ENCODE results near the gene CHRNG. TPM values are rescaled to one million over a fixed set of nuclear protein-coding genes. Genes with fewer than 3 reads are reported as not detected.

The CHRNG gene
- total RNA-seq, 1 donor from 2014 or later = not detected

DNA sequence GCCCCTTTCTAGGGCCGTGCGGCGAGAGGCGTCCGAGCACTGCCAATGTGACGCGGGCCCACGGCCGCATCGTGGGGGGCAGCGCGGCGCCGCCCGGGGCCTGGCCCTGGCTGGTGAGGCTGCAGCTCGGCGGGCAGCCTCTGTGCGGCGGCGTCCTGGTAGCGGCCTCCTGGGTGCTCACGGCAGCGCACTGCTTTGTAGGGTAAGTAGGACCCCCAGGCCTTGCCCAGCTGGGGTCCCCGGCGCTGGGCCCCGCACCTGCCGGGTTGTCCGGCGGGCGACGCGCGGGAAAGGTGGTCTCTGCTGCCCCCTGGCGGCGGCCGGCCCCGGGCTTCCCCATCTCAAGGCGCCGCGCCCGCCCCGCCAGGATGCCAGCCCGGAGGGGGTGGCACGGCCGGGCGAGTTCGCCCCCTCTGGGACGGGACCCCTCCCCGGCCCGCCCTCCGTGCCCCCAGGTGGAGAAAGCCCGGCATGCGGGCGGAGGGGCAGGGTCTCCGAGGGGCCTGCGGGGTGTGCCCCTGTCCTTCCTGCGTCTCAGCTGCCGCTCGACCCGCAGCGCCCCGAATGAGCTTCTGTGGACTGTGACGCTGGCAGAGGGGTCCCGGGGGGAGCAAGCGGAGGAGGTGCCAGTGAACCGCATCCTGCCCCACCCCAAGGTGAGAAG, 17.4 kb upstream of the CHRNG start:
- Mint-ChIP-seq H3K27me3 (peaks cover 48% of the 10 kb centered on the region), H3K27ac (no peak overlapping the region), H3K4me1 (ENCODE audit: low read depth) (peaks cover 1% of the 10 kb centered on the region), H3K36me3 (ENCODE audit: insufficient read depth) (no peaks in the 10 kb centered on the region), H3K9me3 (ENCODE audit: low read depth) (no peaks in the 10 kb centered on the region), H3K4me3 (ENCODE audit: low read depth) (no peak overlapping the region)
- peak; percentile 71 for DNase-seq (ENCODE audit: low spot score, unreplicated experiment)
- TF ChIP-seq, protein P1, sequence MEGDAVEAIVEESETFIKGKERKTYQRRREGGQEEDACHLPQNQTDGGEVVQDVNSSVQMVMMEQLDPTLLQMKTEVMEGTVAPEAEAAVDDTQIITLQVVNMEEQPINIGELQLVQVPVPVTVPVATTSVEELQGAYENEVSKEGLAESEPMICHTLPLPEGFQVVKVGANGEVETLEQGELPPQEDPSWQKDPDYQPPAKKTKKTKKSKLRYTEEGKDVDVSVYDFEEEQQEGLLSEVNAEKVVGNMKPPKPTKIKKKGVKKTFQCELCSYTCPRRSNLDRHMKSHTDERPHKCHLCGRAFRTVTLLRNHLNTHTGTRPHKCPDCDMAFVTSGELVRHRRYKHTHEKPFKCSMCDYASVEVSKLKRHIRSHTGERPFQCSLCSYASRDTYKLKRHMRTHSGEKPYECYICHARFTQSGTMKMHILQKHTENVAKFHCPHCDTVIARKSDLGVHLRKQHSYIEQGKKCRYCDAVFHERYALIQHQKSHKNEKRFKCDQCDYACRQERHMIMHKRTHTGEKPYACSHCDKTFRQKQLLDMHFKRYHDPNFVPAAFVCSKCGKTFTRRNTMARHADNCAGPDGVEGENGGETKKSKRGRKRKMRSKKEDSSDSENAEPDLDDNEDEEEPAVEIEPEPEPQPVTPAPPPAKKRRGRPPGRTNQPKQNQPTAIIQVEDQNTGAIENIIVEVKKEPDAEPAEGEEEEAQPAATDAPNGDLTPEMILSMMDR (IDR thresholded peaks at IDR 0.05; ENCODE audit: unreplicated experiment) = peak; percentile 96

DNA sequence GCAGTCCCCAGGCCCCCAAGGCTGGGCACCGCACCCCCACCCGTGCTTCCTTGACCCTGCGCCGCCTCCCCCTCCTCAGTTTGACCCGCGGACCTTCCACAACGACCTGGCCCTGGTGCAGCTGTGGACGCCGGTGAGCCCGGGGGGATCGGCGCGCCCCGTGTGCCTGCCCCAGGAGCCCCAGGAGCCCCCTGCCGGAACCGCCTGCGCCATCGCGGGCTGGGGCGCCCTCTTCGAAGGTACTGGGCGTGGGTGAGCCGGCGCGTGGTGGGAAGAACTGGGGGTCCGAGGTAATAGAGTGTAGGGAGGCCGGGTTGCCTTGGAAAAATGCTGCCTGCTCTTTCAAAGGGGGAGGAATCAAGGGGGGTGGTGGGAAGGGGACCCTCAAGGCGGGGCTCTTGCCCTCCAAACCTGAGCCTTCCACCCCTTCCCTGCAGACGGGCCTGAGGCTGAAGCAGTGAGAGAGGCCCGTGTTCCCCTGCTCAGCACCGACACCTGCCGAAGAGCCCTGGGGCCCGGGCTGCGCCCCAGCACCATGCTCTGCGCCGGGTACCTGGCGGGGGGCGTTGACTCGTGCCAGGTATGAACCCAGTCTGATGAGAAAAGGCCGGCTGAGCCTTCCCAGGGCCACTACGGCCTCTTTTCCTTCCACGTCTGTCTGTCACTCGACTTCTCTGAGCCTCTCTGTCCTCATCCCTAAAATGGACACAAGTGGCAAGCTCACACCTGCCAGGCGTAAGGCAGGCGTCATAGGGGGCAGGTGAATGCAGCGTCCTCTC, 16.7 kb upstream of the CHRNG start:
- no peak overlapping the region for H3K4me3 Mint-ChIP-seq (ENCODE audit: low read depth)
- H3K27ac Mint-ChIP-seq = no peak overlapping the region
- H3K4me1 Mint-ChIP-seq (ENCODE audit: low read depth) = peaks cover 1% of the 10 kb centered on the region
- H3K36me3 Mint-ChIP-seq (ENCODE audit: insufficient read depth) = no peaks in the 10 kb centered on the region
- no peaks in the 10 kb centered on the region for H3K9me3 Mint-ChIP-seq (ENCODE audit: low read depth)
- H3K27me3 Mint-ChIP-seq = peaks cover 51% of the 10 kb centered on the region
- TF ChIP-seq, protein P1 (IDR thresholded peaks at IDR 0.05; ENCODE audit: unreplicated experiment) = no peak
- no peak for DNase-seq (ENCODE audit: low spot score, unreplicated experiment)

DNA sequence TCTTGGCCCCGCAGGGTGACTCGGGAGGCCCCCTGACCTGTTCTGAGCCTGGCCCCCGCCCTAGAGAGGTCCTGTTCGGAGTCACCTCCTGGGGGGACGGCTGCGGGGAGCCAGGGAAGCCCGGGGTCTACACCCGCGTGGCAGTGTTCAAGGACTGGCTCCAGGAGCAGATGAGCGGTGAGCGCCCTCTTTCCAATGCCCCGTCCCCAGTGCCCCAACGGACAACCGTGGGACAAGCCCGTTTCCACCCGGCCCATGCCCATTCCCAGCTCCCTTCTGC, 16.1 kb upstream of the CHRNG start:
- DNase-seq (ENCODE audit: low spot score, unreplicated experiment) = no peak
- Mint-ChIP-seq H3K27ac (no peak overlapping the region), H3K4me1 (ENCODE audit: low read depth) (peaks cover 1% of the 10 kb centered on the region), H3K9me3 (ENCODE audit: low read depth) (no peaks in the 10 kb centered on the region), H3K27me3 (peaks cover 51% of the 10 kb centered on the region), H3K4me3 (ENCODE audit: low read depth) (peak overlapping the region; percentile 11), H3K36me3 (ENCODE audit: insufficient read depth) (no peaks in the 10 kb centered on the region)
- TF ChIP-seq, protein P1 (IDR thresholded peaks at IDR 0.05; ENCODE audit: unreplicated experiment) = no peak

DNA sequence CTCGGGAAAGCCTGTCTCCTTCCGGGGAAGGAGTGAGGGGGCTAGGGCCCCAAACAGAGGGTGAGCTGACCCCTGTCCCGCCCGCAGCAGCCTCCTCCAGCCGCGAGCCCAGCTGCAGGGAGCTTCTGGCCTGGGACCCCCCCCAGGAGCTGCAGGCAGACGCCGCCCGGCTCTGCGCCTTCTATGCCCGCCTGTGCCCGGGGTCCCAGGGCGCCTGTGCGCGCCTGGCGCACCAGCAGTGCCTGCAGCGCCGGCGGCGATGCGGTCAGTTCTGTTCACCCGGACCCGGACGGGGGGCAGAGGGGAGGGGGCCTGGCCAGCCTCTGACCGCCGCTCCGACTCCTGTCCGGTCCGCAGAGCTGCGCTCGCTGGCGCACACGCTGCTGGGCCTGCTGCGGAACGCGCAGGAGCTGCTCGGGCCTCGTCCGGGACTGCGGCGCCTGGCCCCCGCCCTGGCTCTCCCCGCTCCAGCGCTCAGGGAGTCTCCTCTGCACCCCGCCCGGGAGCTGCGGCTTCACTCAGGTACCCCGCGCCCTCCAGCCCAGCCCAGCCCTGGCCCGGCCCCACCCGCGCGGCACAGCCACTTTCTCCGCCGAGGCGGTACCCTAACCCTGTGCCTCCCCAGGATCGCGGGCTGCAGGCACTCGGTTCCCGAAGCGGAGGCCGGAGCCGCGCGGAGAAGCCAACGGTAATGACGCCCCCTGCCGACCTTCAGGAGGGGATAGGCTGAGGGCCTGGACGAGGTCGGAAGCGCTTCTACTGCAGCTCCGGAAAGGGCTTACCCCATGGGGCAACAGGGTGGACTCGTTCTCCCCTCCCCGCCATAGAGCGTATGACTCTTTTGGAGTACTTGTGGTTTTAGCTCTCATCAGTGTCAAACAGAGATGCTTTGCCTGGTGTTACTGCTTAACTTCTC, 15.6 kb upstream of the CHRNG start:
- H3K27ac Mint-ChIP-seq = no peak overlapping the region

More for the DNA sequence above, 15.6 kb upstream of the CHRNG start:
- H3K36me3 Mint-ChIP-seq (ENCODE audit: insufficient read depth) = no peaks in the 10 kb centered on the region
- H3K4me1 Mint-ChIP-seq (ENCODE audit: low read depth) = peaks cover 1% of the 10 kb centered on the region
- DNase-seq (ENCODE audit: low spot score, unreplicated experiment) = peak; percentile 37
- peaks cover 51% of the 10 kb centered on the region for H3K27me3 Mint-ChIP-seq
- H3K9me3 Mint-ChIP-seq (ENCODE audit: low read depth) = no peaks in the 10 kb centered on the region
- H3K4me3 Mint-ChIP-seq (ENCODE audit: low read depth) = peak overlapping the region; percentile 44
- TF ChIP-seq, protein P1 (IDR thresholded peaks at IDR 0.05; ENCODE audit: unreplicated experiment) = peak; percentile 61

All from progenitor cell of endocrine pancreas (in vitro differentiated cells).